GM23248 (cell line): ENCODE measurements around the gene ZSWIM4. TPM values are rescaled to one million over a fixed set of nuclear protein-coding genes. Genes with fewer than 3 reads are reported as not detected.

Experiments
- DNase-seq: peaks from one replicate; pipeline ENCODE4 v3.0.0-alpha.2; 2015
- H2AFZ ChIP-seq: fragments of 200-600 bp; sonication (generic); 2 replicates; pipeline ENCODE4 v1.6.1; 2016; ENCODE audit warnings: antibody characterized with exemption
- H3F3A ChIP-seq: fragments of 200-600 bp; sonication (generic); 2 replicates; pipeline ENCODE4 v1.6.1; 2016; ENCODE audit warnings: mild to moderate bottlenecking, antibody characterized with exemption, mixed run types; ENCODE audit not compliant: insufficient read depth
- H3K27ac ChIP-seq: fragments of 200-600 bp; sonication (generic); 2 replicates; pipeline ENCODE4 v1.5.1; 2016; ENCODE audit warnings: mild to moderate bottlenecking
- H3K27me3 ChIP-seq: fragments of 200-600 bp; sonication (generic); replicated peaks from 2 replicates; pipeline ENCODE4 v1.6.1; 2016; ENCODE audit warnings: mild to moderate bottlenecking; ENCODE audit not compliant: insufficient read depth
- H3K36me3 ChIP-seq: fragments of 200-600 bp; sonication (generic); 2 replicates; pipeline ENCODE4 v1.6.1; 2016; ENCODE audit warnings: low read depth, mild to moderate bottlenecking
- H3K4me1 ChIP-seq: fragments of 200-600 bp; sonication (generic); 2 replicates; pipeline ENCODE4 v1.6.1; 2016; ENCODE audit warnings: mild to moderate bottlenecking; ENCODE audit not compliant: insufficient read depth
- H3K4me2 ChIP-seq: fragments of 200-600 bp; sonication (generic); one replicate; pipeline ENCODE4 v1.6.1; 2016; ENCODE audit warnings: mild to moderate bottlenecking; ENCODE audit not compliant: unreplicated experiment
- H3K4me3 ChIP-seq: fragments of 200-600 bp; sonication (generic); 2 replicates; pipeline ENCODE4 v1.5.1; 2016; ENCODE audit warnings: mild to moderate bottlenecking
- H3K79me2 ChIP-seq: fragments of 200-600 bp; sonication (generic); 2 replicates; pipeline ENCODE4 v1.6.1; 2016; ENCODE audit warnings: mild to moderate bottlenecking; ENCODE audit not compliant: insufficient read depth
- H3K9ac ChIP-seq: fragments of 200-600 bp; sonication (generic); 2 replicates; pipeline ENCODE4 v1.6.1; 2016; ENCODE audit warnings: mild to moderate bottlenecking
- H3K9me2 ChIP-seq: fragments of 200-600 bp; sonication (generic); 2 replicates; pipeline ENCODE4 v1.6.1; 2016; ENCODE audit warnings: mixed run types, mild to moderate bottlenecking, moderate library complexity; ENCODE audit not compliant: insufficient read depth
- H3K9me3 ChIP-seq: fragments of 200-600 bp; sonication (generic); one replicate; pipeline ENCODE4 v1.6.1; 2017; ENCODE audit warnings: low read depth
- H4K20me1 ChIP-seq: fragments of 200-600 bp; sonication (generic); 2 replicates; pipeline ENCODE4 v1.6.0; 2016; ENCODE audit not compliant: insufficient read depth
- EZH2 ChIP-seq: fragments of 200-600 bp; sonication (generic); IDR thresholded peaks from 2 replicates; pipeline ENCODE4 v1.6.1; 2018; ENCODE audit warnings: antibody characterized with exemption, mild to moderate bottlenecking; ENCODE audit not compliant: insufficient read depth, poor library complexity, severe bottlenecking
- EZH2phosphoT487 ChIP-seq: fragments of 200-600 bp; sonication (generic); IDR thresholded peaks from 2 replicates; pipeline ENCODE4 v1.6.1; 2018; ENCODE audit warnings: antibody characterized with exemption, moderate library complexity, mild to moderate bottlenecking, low read depth; ENCODE audit not compliant: insufficient read depth
- WGBS, 2 experiments: methylation state at CpG; one replicate each; pipeline ENCODE4 v1.1.6; 2015 to 2017; ENCODE audit warnings: low lambda C conversion rate in 2 of 2, low coverage in 1 of 2; ENCODE audit errors: missing lambda C conversion rate in 2 of 2; 5-methylcytosine and 5-hydroxymethylcytosine counted together
- in situ Hi-C: fragments of 300-500 bp; cut with MboI; formaldehyde crosslinking; loops from 2 replicates; pipeline ENCODE4 v1.15.0; 2020
- polyA plus RNA-seq: library from polyadenylated mRNA; unstranded; fragments of >200 nt; fragmentation: Nextera tagmentation; extraction: Ambion mirVana; gene quantifications from 2 replicates; pipeline ENCODE4 v1.2.1, GENCODE V29; 2016
- total RNA-seq: library from RNA; depleted of rRNA; stranded (reverse); fragments of >200 nt; shearing (Covaris generic); gene quantifications from 2 replicates; pipeline ENCODE4 v1.2.3, GENCODE V29; 2014

Gene ZSWIM4
- total and polyA plus RNA-seq, 2 experiments from 2014 or later: 0.81 to 2.9 TPM

DNA sequence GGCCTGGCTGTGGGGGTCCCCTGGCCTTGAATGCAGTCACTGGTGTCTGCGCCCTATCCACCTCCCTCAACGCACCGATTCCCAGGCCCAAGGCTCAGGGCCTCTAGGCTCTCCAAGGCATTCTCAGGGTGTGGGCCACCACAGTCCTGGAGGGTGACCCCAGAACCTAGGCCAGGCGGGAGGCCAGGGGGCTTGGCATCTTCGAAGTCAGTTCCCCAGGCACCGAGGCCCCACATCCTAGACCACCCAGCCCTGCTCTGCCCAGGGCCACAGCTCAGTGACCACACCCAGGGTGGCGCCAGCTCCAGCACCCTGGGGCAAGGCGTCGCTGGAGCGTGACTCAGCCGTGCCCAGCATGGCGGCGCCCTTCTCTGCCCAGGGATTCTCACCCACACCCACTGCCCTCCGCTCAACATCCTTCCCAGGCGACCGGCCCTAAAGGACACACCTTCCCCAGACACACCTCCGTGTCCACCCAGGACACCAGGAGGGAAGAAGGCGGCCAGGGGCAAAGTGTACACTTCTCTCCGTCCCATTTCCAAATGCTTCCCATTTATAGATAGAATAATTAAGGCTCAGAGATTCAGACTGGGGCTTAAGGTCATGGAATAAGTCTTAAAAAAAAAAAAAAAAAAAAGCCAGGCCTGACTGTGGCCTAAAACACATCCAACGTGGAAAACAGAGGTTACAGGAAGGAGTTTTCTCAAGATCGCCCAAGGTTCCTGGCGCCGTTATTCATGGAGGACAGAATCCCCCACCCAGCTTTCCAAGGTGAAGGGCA, 45.3 kb downstream of the ZSWIM4 start:
- peaks cover 76% of the 10 kb centered on the region for H3K79me2 ChIP-seq
- H3K9me2 ChIP-seq: no peaks in the 10 kb centered on the region
- H3K9ac ChIP-seq: peak overlapping the region; percentile 100
- H3K9me3 ChIP-seq: no peaks in the 10 kb centered on the region
- H3K4me1 ChIP-seq: peaks cover 35% of the 10 kb centered on the region
- in situ Hi-C loops: no loop called here
- H3F3A ChIP-seq: peaks cover 57% of the 10 kb centered on the region
- no peak overlapping the region for H2AFZ ChIP-seq
- peak; percentile 94 for DNase-seq
- 0 to 1% methylated on average over 20 to 23 of the region's 23 CpGs for WGBS, 2 experiments
- peaks cover 17% of the 10 kb centered on the region; the same call in 1 of the 2 replicates for H3K36me3 ChIP-seq
- H3K4me2 ChIP-seq: peak overlapping the region; percentile 91
- TF ChIP-seq EZH2 (no peak), EZH2phosphoT487 (0 out of 2 replicates have a peak, but pooled peaks have one; percentile 76)
- H3K27ac ChIP-seq: peak overlapping the region; percentile 100
- peak overlapping the region; percentile 98 for H3K4me3 ChIP-seq
- H3K27me3 ChIP-seq: no peaks in the 10 kb centered on the region
- no peaks in the 10 kb centered on the region for H4K20me1 ChIP-seq

GRCh38 chr19:13841086-13841961, 46.1 kb downstream of the ZSWIM4 start:
- H3K4me3 ChIP-seq: peak overlapping the region; percentile 98
- H3K4me2 ChIP-seq: peak overlapping the region; percentile 91
- H3K4me1 ChIP-seq: peaks cover 32% of the 10 kb centered on the region
- peak overlapping the region; percentile 100 for H3K9ac ChIP-seq
- H3K9me3 ChIP-seq: no peaks in the 10 kb centered on the region
- peaks cover 9% of the 10 kb centered on the region; the same call in 1 of the 2 replicates for H3K36me3 ChIP-seq
- no peaks in the 10 kb centered on the region for H3K27me3 ChIP-seq
- TF ChIP-seq EZH2: no peak
- 0 out of 2 replicates have a peak, but pooled peaks have one; percentile 75 for TF ChIP-seq EZH2phosphoT487
- H2AFZ ChIP-seq: no peak overlapping the region
- DNase-seq: peak; percentile 81
- in situ Hi-C loops: no loop called here
- no peaks in the 10 kb centered on the region for H3K9me2 ChIP-seq
- H3K27ac ChIP-seq: peak overlapping the region; percentile 100
- H3K79me2 ChIP-seq: peaks cover 68% of the 10 kb centered on the region
- 0 to 1% methylated on average over 23 to 26 of the region's 26 CpGs for WGBS, 2 experiments
- peaks cover 56% of the 10 kb centered on the region for H3F3A ChIP-seq
- H4K20me1 ChIP-seq: no peaks in the 10 kb centered on the region

GRCh38 chr19:13841962-13842290, 46.7 kb downstream of the ZSWIM4 start:
- Histone ChIP-seq H2AFZ (no peak overlapping the region), H3K27ac (peak overlapping the region; percentile 100), H3K27me3 (no peaks in the 10 kb centered on the region), H3K4me2 (peak overlapping the region; percentile 91), H3K4me3 (peak overlapping the region; percentile 98), H3K9me2 (no peaks in the 10 kb centered on the region), H3K36me3 (peaks cover 5% of the 10 kb centered on the region; the same call in 1 of the 2 replicates), H3K4me1 (peaks cover 33% of the 10 kb centered on the region), H3K9ac (peak overlapping the region; percentile 100), H3K9me3 (no peaks in the 10 kb centered on the region), H4K20me1 (no peaks in the 10 kb centered on the region), H3F3A (peaks cover 52% of the 10 kb centered on the region), H3K79me2 (peaks cover 62% of the 10 kb centered on the region)
- in situ Hi-C loops: no loop called here
- peak; percentile 66 for DNase-seq
- no peak for TF ChIP-seq EZH2
- peak; percentile 20; the same call in 1 of the 2 replicates for TF ChIP-seq EZH2phosphoT487
- WGBS, 2 experiments: 2 to 3% methylated on average over 9 to 11 of the region's 11 CpGs
